HG03520 (cell line): ENCODE measurements around the gene C2orf68.
"Not testable (repeated sequence)": the region's sequence is repeated elsewhere in the genome, so short reads cannot be mapped to it uniquely, and the experiment has no call there.

Source experiments
- ATAC-seq: cut with Tn5 transposase; IDR thresholded peaks from one replicate; pipeline ENCODE4 v1.9.1; 2021; ENCODE audit warnings: mild to moderate bottlenecking, moderate library complexity; ENCODE audit not compliant: unreplicated experiment

The C2orf68 gene

DNA sequence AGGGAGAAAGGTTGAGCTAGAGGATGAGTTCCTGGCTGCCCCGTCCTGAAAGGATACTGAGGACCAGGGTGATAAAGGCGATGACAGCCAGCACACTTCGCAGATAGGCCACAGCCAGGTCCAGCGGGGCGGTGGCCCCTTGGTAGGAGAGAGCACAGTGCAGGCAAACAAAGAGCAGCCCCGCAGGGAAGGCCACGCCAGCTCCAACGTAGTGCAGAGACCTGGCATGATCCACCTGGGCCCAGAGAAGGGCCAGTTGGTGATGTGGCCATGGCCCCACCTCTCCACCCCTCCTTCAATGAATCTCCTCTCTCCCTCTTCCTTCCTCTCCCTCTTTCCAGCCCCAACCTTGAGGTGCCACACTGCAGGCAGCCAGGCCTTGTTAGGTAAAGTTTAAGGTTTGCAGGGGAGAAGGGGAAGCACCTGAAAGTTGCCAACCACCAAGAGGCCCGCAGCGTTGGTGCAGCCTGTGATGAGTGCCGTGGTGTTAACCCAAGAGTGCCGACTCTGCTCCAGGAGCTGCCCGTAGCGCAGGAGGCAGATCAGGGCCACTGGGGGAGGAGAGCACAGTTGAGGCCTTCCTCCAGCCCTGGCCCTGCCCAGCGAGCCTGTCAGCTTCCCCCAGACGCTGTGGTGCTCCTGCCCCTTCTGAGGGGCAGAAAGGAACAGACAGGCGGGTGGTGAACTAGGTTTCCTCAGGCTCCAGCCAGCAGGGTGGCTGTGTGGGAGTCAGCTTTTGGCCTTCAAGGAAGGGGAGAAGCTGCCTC lies 12.2 kb downstream of the C2orf68 start:
- no peak for ATAC-seq

- ATAC-seq: no peak
Measured at GRCh38 chr2:85598594-85599340, 13.1 kb downstream of the C2orf68 start.

- ATAC-seq: no peak
Measured at GRCh38 chr2:85597241-85597640, 14.6 kb downstream of the C2orf68 start.

GRCh38 chr2:85596486-85597143 lies 15.3 kb downstream of the C2orf68 start:
- ATAC-seq: no peak

GRCh38 chr2:85596026-85596333 lies 15.9 kb downstream of the C2orf68 start:
- ATAC-seq: no peak

- peak; percentile 99 for ATAC-seq
Measured at GRCh38 chr2:85595301-85596025, 16.4 kb downstream of the C2orf68 start, which contains the start of gene RNF181. Gene RNF181, plus strand, starts transcription at chr2:85595745. Its CDS starts 19 bp downstream, at chr2:85595764.

GRCh38 chr2:85594715-85595300 lies 17.1 kb downstream of the C2orf68 start:
- no peak for ATAC-seq

GRCh38 chr2:85593023-85593422 lies 18.8 kb downstream of the C2orf68 start:
- ATAC-seq: no peak

GRCh38 chr2:85592299-85592698 lies 19.6 kb downstream of the C2orf68 start:
- ATAC-seq: not testable (repeated sequence)

DNA sequence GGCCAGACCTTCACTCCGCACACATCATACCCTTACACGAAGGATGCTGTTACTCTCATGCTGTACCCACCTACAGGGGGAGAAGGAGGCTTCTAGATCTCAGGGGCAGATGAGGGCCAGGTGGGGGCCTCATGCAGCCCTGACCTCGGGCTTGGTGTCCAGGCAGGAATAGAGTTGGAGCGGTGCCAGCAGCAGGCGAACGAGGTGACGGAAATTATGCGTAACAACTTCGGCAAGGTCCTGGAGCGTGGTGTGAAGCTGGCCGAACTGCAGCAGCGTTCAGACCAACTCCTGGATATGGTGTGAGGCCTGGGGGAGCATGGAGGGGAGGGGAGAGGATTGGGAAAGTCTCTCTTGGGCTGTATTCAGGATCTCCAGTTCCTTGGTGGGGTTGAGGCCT lies 20.3 kb downstream of the C2orf68 start:
- no peak for ATAC-seq

DNA sequence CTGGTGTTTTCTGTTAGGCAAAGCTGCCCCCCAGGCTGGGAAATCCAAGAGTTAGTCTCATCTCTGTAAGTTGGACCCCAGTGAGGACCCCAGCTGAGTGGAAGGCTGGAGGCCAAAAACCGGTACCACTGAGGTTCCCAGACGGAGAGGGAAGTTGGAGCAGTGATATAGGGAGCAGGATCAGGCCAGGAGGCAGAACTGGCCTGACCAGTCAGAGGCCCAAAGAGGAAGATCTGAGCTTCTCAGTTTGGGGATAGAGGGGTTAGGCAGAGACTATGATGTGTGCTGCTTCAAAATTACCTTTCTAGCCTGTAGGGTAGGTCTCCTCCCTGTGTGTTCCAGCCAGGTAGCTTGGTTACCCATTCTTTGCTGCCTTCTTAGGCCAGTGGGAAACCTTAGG lies 20.9 kb downstream of the C2orf68 start:
- ATAC-seq: no peak

- no peak for ATAC-seq
Measured at GRCh38 chr2:85589982-85590791, 21.7 kb downstream of the C2orf68 start.

DNA sequence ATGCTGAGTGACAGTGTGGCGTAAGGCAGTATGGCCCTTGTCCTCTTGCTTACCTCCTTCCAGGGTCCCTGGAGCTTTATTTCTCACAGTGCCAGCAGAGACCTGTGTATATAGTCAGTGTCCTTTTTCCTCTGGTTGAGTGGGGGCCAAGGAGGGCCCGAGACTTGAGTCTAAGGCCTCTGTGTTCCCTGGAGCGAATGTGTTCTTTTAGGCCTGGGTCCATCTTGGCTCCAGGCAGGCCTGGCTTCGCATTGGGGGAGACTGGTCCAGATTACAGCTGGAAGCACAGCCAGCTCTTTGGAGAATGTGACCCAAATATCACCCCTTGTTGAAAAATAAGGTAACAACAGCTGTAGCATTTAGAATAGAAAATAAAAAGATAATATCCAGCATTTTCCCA lies 22.7 kb downstream of the C2orf68 start:
- no peak for ATAC-seq

- ATAC-seq: no peak
Measured at GRCh38 chr2:85588645-85589044, 23.2 kb downstream of the C2orf68 start.

- no peak for ATAC-seq
Measured at GRCh38 chr2:85588236-85588635, 23.6 kb downstream of the C2orf68 start.

DNA sequence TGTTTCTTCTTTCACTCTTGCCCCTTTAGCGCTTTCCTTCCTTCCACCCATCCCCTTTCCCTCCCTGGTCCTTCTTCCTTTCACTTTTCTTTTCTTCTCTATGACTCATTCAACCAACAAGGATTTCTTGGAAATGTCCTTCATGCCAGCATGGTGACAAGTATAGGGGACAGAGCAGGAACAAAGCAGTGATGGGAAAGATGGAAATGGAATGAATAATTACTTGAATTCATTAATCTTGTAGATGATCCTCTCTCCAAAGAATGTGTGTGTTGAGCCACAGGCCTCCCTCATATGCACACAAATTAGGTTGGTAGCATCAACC lies 26.1 kb downstream of the C2orf68 start:
- no peak for ATAC-seq

DNA sequence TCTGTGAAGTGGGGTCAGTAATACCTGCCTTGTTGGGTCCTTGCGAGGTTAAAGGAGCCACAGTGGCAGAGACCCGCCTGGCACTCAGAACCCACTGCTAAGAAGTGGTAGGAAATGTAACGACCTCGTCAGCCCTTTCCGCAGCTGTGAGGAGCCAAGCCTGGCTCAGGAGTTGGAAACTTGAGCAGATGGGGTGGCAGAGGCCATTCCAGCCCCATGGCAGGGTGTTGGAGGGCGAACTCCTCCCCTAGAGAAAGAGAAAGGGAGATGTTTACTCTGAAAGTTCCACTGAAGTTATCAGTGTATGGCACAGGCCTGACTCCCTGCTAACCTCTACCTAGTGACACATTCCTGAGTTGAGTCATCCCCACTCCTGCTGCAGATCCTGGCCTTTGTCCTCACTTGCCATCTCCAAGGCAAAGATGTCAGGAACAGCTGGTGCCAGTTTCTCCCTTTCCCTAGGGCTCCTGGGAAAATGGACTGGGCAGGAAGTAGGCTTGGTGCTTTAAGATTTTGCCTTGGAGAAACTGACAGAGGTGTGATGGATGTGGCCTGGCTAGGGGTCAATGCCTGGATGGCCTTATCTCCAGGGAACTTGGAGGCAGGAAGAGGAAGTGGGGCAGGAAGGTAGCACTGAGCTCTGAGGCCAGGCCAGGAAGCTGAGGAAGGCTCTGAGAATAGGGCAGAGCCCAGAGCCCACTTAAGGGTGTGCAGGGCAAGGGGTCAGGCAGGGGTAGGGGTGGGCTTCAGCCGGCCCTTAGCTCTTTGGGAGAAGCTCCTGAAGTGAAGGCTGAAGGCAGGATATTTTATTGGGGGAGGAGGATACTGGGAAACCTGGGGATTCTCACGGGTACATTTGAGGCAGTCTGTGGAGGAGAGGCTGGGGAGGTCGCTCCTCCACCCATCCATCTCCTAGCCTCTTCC lies 26.7 kb downstream of the C2orf68 start:
- ATAC-seq: peak; percentile 28

DNA sequence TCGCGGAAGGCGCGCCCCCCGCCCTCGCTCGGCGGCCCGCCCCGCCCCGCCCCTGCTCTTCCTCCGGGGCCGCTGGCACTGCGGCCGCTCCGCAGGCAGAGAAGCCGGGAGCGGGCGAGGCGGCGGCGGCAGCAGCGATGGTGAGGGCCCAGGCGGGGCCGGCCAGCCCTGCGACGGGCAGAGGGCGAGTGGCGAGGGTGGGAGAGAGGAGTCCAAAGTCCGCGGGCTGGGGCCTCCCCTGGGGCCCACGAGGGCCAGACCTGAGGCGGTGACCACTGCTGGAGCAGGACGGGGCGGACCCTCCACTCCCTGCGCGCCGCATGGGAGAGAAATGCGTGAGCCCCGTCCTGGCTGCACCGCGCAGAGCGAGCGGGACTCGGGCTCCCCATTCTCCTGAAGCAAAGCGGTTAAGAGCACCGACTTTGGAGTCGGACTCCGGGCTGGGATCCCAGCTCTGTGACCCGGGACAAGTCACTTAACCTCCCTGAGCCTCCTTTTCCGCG lies 27.5 kb downstream of the C2orf68 start, which contains the start of gene VAMP5:
Gene VAMP5 (plus strand): TSS at position 78 of the 503 bp plus-strand sequence. CDS start 60 bp downstream, at position 138.
- peak; percentile 46 for ATAC-seq
